K562 (cell line): ENCODE results near the gene EPN2. TPM values are rescaled to one million over a fixed set of nuclear protein-coding genes. Genes with fewer than 3 reads are reported as not detected.

Experiments used
- ATAC-seq: fragments of 200-7000 bp; cut with Tn5 transposase; 3 replicates; pipeline ENCODE4 v1.9.1; 2020; ENCODE audit warnings: moderate library complexity
- BruUV-seq: library from RNA; stranded (reverse); fragments of 400-500 nt; replicated peaks from 2 replicates; lab custom pipeline; 2021; lab: Mats Ljungman, UMichigan
- CTCF ChIA-PET: fragments of 300-600 bp; formaldehyde crosslinking; extraction: SDS; loops from one replicate; lab custom pipeline; 2021; ENCODE audit warnings: low intra/inter-chr PET ratio; lab: Yijun Ruan, JAX
- POLR2A ChIA-PET: fragments of 300-600, 350-650 bp; sonication (Branson Sonifier 250); formaldehyde crosslinking; extraction: SDS; loops from one replicate; lab custom pipeline; 2021; ENCODE audit warnings: antibody characterized with exemption, inconsistent platforms; lab: Yijun Ruan, JAX
- DNase-seq, 4 experiments: peaks; one replicate each; pipeline versions ENCODE4 v3.0.0 to v3.0.0-alpha.2; 2011 to 2018; ENCODE audit warnings: low spot score in 3 of 4, mixed read lengths in 3 of 4; ENCODE audit errors: extremely low read depth in 1 of 4
- FAIRE-seq: peaks from 2 replicates; lab custom pipeline; 2011; peaks lifted over from hg19 to GRCh38; lab: Jason Lieb, UNC
- H2AFZ ChIP-seq: 2 replicates; pipeline ENCODE4 v1.6.0; 2011; ENCODE audit warnings: low read depth, low read length, control low read depth, inconsistent platforms
- H3K27ac ChIP-seq: fragments of 200-600 bp; 3 replicates; pipeline ENCODE4 v1.8.0; 2011; ENCODE audit warnings: low read depth, mild to moderate bottlenecking, control low read depth, inconsistent platforms, low read length, moderate library complexity, mixed read lengths; ENCODE audit errors: extremely low read depth
- H3K27me3 ChIP-seq, 2 experiments: fragments of 300-600 bp in 1 of 2; 2 replicates in 1 of 2; 3 replicates in 1 of 2; pipeline versions ENCODE4 v1.6.0 to v1.8.0; 2011; ENCODE audit warnings: inconsistent platforms in 2 of 2, low read length in 2 of 2, mild to moderate bottlenecking in 1 of 2, mixed read lengths in 1 of 2, moderate library complexity in 1 of 2; ENCODE audit not compliant: control insufficient read depth in 2 of 2, insufficient read depth in 2 of 2
- H3K36me3 ChIP-seq: fragments of 300-600 bp; 3 replicates; pipeline ENCODE4 v1.8.0; 2011; ENCODE audit warnings: mild to moderate bottlenecking, low read length, inconsistent platforms; ENCODE audit not compliant: control insufficient read depth, insufficient read depth
- H3K4me1 ChIP-seq, 2 experiments: fragments of 200-600 bp in 1 of 2; replicated peaks in 1 of 2; 2 replicates in 1 of 2; 3 replicates in 1 of 2; pipeline versions ENCODE4 v1.5.1 to v1.8.0; 2011; ENCODE audit warnings: inconsistent platforms in 2 of 2, low read length in 2 of 2, mild to moderate bottlenecking in 1 of 2, mixed read lengths in 1 of 2, moderate library complexity in 1 of 2; ENCODE audit not compliant: control insufficient read depth in 2 of 2, insufficient read depth in 2 of 2
- H3K4me2 ChIP-seq: 2 replicates; pipeline ENCODE4 v1.6.1; 2011; ENCODE audit warnings: low read length, control low read depth, inconsistent platforms, mixed read lengths; ENCODE audit not compliant: insufficient read depth
- H3K4me3 ChIP-seq: fragments of 200-600 bp; sonication (generic), shearing (Covaris generic); 2 replicates; pipeline ENCODE4 v1.5.1; 2016; ENCODE audit warnings: control low read depth, inconsistent platforms
- H3K79me2 ChIP-seq: fragments of 200-600 bp; 3 replicates; pipeline ENCODE4 v1.8.0; 2011; ENCODE audit warnings: low read length, inconsistent platforms; ENCODE audit not compliant: control insufficient read depth, insufficient read depth
- H3K9ac ChIP-seq, 2 experiments: 2 replicates each; pipeline versions ENCODE4 v1.6.0 to v1.6.1; 2011; ENCODE audit warnings: low read depth in 2 of 2, low read length in 2 of 2, control low read depth in 1 of 2, inconsistent platforms in 1 of 2, mild to moderate bottlenecking in 1 of 2, mixed read lengths in 1 of 2; ENCODE audit not compliant: insufficient read depth in 1 of 2
- H3K9me1 ChIP-seq: one replicate; pipeline ENCODE4 v1.6.0; 2011; ENCODE audit warnings: inconsistent platforms, mild to moderate bottlenecking, low read length, moderate library complexity; ENCODE audit not compliant: control insufficient read depth, insufficient read depth
- H3K9me3 ChIP-seq: replicated peaks from 2 replicates; pipeline ENCODE4 v1.5.1; 2011; ENCODE audit warnings: low read depth, low read length, inconsistent platforms; ENCODE audit not compliant: control insufficient read depth, insufficient read depth
- H4K20me1 ChIP-seq: replicated peaks from 2 replicates; pipeline ENCODE4 v1.6.1; 2011; ENCODE audit warnings: low read length, inconsistent platforms, mixed read lengths; ENCODE audit not compliant: control insufficient read depth, insufficient read depth
- ADNP ChIP-seq: fragments of 200-800 bp; sonication (Bioruptor generic); IDR thresholded peaks from 2 replicates; pipeline ENCODE4 v1.6.1; 2016; ENCODE audit warnings: missing genetic modification characterization, missing compliant biosample characterization
- CREBBP ChIP-seq: IDR thresholded peaks from one replicate; pipeline ENCODE4 v1.6.1; 2012; ENCODE audit warnings: low read depth, mild to moderate bottlenecking, control low read depth, inconsistent platforms, low read length
- HCFC1 ChIP-seq: IDR thresholded peaks from 2 replicates; pipeline ENCODE4 v1.6.1; 2012; ENCODE audit warnings: low read depth, low read length, improper control_type of control experiment
- SAP30 ChIP-seq: fragments of 200-600 bp; sonication (generic); IDR thresholded peaks from 2 replicates; pipeline ENCODE4 v1.6.1; 2012; ENCODE audit warnings: borderline replicate concordance, low read depth, mild to moderate bottlenecking, moderate library complexity, low read length, control low read depth, inconsistent platforms; ENCODE audit not compliant: insufficient read depth, poor library complexity, severe bottlenecking
- SMC3 ChIP-seq: conservative IDR thresholded peaks from 2 replicates; pipeline ENCODE4 v1.6.1; 2011; ENCODE audit warnings: low read depth, low read length, improper control_type of control experiment; ENCODE audit not compliant: insufficient read depth
- ZC3H11A ChIP-seq: IDR thresholded peaks from 2 replicates; pipeline ENCODE4 v1.6.1; 2012; ENCODE audit warnings: low read depth, low read length, improper control_type of control experiment
- ZNF184 ChIP-seq: sonication (generic); formaldehyde crosslinking; IDR thresholded peaks from 2 replicates; pipeline ENCODE4 v1.5.0; 2020; ENCODE audit warnings: missing genetic modification reagents
- ZSCAN32 ChIP-seq: fragments of 450-650 bp; formaldehyde crosslinking; IDR thresholded peaks from 2 replicates; pipeline ENCODE4 v1.4.0; 2020; ENCODE audit warnings: mild to moderate bottlenecking, moderate library complexity
- WGBS: fragments of 100-300 bp; shearing (Covaris generic); methylation state at CpG from one replicate; pipeline ENCODE4 v1.1.6; 2016; ENCODE audit warnings: low coverage, mixed read lengths; ENCODE audit not compliant: insufficient coverage; ENCODE audit errors: missing lambda C conversion rate; 5-methylcytosine and 5-hydroxymethylcytosine counted together
- in situ Hi-C: fragments of 300-500 bp; cut with MboI; formaldehyde crosslinking; loops from 4 replicates; pipeline ENCODE4 v1.15.0; 2018; ENCODE audit warnings: inconsistent platforms, mixed read lengths
- intact Hi-C: fragments of 100-400 bp; cut with micrococcal nuclease; formaldehyde crosslinking; loops from 2 replicates; pipeline ENCODE4 v1.14.2; 2022
- polyA plus RNA-seq, 8 experiments: library from polyadenylated mRNA; depleted of rRNA in 4 of 8; stranded (reverse) in 5 of 8; unstranded in 3 of 8; fragments of >200 nt; fragmentation: Nextera tagmentation in 2 of 8; fragmentation: Illumina TruSeq in 1 of 8; extraction: Ambion mirVana in 2 of 8; extraction: Trizol in 1 of 8; gene quantifications; 2 replicates each; pipeline versions ENCODE4 v1.2.1 to v1.2.3, GENCODE V29; 2011 to 2014; ENCODE audit warnings: inconsistent platforms in 1 of 8, missing spikeins in 1 of 8
- total RNA-seq, 7 experiments: library from RNA; depleted of rRNA in 6 of 7; stranded (reverse); fragments of >200 nt in 6 of 7; fragmentation: Illumina TruSeq in 2 of 7; extraction: Trizol in 2 of 7; gene quantifications; 2 replicates each; pipeline versions ENCODE4 v1.2.1 to v1.2.3, GENCODE V29; 2011 to 2021; ENCODE audit warnings: low replicate concordance in 1 of 7
- TF ChIP-seq, protein P1 (sequence below): fragments of 450-650 bp; IDR thresholded peaks from 2 replicates; pipeline ENCODE4 v1.6.1; 2018; ENCODE audit not compliant: partially characterized antibody

EPN2 gene
- total and polyA plus RNA-seq, 9 of the 15 experiments (the other 6 are each of a cell fraction or from before 2014, with no cell fraction given) = 1.0 to 12.9 (median 8.9) TPM

DNA sequence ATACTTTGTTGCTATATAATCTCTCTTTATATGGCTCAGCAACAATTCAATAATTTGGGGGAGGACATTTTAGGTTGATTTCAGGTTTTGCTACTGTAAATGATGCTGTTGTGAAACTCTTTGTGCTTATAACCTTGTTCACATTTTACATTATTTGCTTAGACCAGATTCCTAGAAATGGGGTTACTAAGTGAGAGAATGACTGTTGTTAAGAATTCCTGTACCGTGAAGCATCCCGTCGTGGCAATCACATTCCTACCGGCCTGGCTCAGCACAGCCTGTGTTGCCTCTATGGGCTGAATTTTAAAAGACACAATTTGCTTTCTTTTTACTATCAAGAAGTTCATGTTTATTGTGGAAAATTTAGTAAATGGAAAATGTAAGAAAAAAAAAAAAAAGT, 94.0 kb downstream of the EPN2 start:
- BruUV-seq = no TSS peak
- in situ Hi-C loops = no loop called here
- FAIRE-seq = no peak

More for the DNA sequence above, 94.0 kb downstream of the EPN2 start:
- Histone ChIP-seq H2AFZ (no peak overlapping the region), H3K4me1 (peaks cover 0 to 7% of the 10 kb centered on the region in 2 experiments; a peak in 2 of 5 replicates), H3K9me3 (no peaks in the 10 kb centered on the region), H3K79me2 (no peaks in the 10 kb centered on the region), H3K4me3 (no peak overlapping the region), H3K9me1 (no peaks in the 10 kb centered on the region), H3K4me2 (no peak overlapping the region), H3K36me3 (no peaks in the 10 kb centered on the region; the same call in 2 of the 3 replicates), H3K9ac (no peak overlapping the region), H3K27me3 (no peaks in the 10 kb centered on the region), H4K20me1 (no peaks in the 10 kb centered on the region), H3K27ac (no peak overlapping the region)
- TF ChIP-seq HCFC1 = no peak
- no peak for TF ChIP-seq ZC3H11A
- no peak for TF ChIP-seq SMC3
- no peak for TF ChIP-seq ZSCAN32 (CRISPR knock-in tag)
- TF ChIP-seq, protein P1, sequence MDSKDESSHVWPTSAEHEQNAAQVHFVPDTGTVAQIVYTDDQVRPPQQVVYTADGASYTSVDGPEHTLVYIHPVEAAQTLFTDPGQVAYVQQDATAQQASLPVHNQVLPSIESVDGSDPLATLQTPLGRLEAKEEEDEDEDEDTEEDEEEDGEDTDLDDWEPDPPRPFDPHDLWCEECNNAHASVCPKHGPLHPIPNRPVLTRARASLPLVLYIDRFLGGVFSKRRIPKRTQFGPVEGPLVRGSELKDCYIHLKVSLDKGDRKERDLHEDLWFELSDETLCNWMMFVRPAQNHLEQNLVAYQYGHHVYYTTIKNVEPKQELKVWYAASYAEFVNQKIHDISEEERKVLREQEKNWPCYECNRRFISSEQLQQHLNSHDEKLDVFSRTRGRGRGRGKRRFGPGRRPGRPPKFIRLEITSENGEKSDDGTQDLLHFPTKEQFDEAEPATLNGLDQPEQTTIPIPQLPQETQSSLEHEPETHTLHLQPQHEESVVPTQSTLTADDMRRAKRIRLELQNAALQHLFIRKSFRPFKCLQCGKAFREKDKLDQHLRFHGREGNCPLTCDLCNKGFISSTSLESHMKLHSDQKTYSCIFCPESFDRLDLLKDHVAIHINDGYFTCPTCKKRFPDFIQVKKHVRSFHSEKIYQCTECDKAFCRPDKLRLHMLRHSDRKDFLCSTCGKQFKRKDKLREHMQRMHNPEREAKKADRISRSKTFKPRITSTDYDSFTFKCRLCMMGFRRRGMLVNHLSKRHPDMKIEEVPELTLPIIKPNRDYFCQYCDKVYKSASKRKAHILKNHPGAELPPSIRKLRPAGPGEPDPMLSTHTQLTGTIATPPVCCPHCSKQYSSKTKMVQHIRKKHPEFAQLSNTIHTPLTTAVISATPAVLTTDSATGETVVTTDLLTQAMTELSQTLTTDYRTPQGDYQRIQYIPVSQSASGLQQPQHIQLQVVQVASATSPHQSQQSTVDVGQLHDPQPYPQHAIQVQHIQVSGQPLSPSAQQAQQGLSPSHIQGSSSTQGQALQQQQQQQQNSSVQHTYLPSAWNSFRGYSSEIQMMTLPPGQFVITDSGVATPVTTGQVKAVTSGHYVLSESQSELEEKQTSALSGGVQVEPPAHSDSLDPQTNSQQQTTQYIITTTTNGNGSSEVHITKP = no peak
- no peak for TF ChIP-seq ZNF184 (CRISPR knock-in tag)
- TF ChIP-seq CREBBP = no peak
- no peak for TF ChIP-seq SAP30
- no peak for TF ChIP-seq ADNP (tag)
- POLR2A ChIA-PET = interaction anchor here (0.6 to 1.1 kb wide), 3 partner anchors 12 to 58 kb away, joined by 3 read pairs; no protein-coding TSS in a partner anchor
- CTCF ChIA-PET = interaction anchor here (0.7 kb wide), 1 partner anchor 51 kb away, joined by 4 read pairs; no protein-coding TSS in a partner anchor
- WGBS = 85% methylated on average over 4 of the region's 4 CpGs
- intact Hi-C loops = no loop called here
- no peak for DNase-seq
- no peak for ATAC-seq
